Sigmoid colon (tissue), 4 donors: ENCODE measurements around the gene DONSON.

Source experiments
- CTCF ChIP-seq, 4 experiments: fragments of 450-650 bp in 3 of 4; fragments of 200-600 bp in 1 of 4; IDR thresholded peaks; one replicate each; pipeline ENCODE4 v1.5.1; 2016 to 2019; ENCODE audit warnings: antibody characterized with exemption in 4 of 4, mild to moderate bottlenecking in 3 of 4, moderate library complexity in 2 of 4
- EP300 ChIP-seq, 4 donors: sonication (generic); formaldehyde crosslinking; IDR thresholded peaks; one replicate each; pipeline ENCODE4 v1.6.1; 2017; ENCODE audit warnings: antibody characterized with exemption in 4 of 4
- POLR2A ChIP-seq, 2 donors: fragments of 450-650 bp; IDR thresholded peaks; one replicate each; pipeline ENCODE4 v1.6.1; 2016; ENCODE audit warnings: antibody characterized with exemption in 2 of 2, mild to moderate bottlenecking in 2 of 2, moderate library complexity in 2 of 2

- TF ChIP-seq CTCF (IDR thresholded peaks at IDR 0.05) = no peak
- TF ChIP-seq EP300 (IDR thresholded peaks at IDR 0.05) = no peak
- no peak for TF ChIP-seq POLR2A (IDR thresholded peaks at IDR 0.05)
These were observed 20.6 kb downstream of the DONSON start for GRCh38 chr21:33567914-33568313.
